GM21447 (cell line): Measurements from ENCODE around the gene ITGA8.

Experiments used
- ATAC-seq: cut with Tn5 transposase; IDR thresholded peaks from one replicate; pipeline ENCODE4 v1.9.1; 2021; ENCODE audit not compliant: unreplicated experiment

Gene ITGA8

GRCh38 chr10:15737656-15738055 lies 17.9 kb upstream of the ITGA8 start:
- no peak for ATAC-seq

- ATAC-seq: no peak
These were observed 16.0 kb upstream of the ITGA8 start for GRCh38 chr10:15735763-15736162.

- no peak for ATAC-seq
These were observed 10.6 kb upstream of the ITGA8 start for GRCh38 chr10:15730341-15730740.

GRCh38 chr10:15729890-15730289 lies 10.2 kb upstream of the ITGA8 start:
- ATAC-seq: no peak

GRCh38 chr10:15726042-15726441 lies 6.3 kb upstream of the ITGA8 start:
- no peak for ATAC-seq

- ATAC-seq: no peak
These were observed 5.9 kb upstream of the ITGA8 start for GRCh38 chr10:15725603-15726002.

- ATAC-seq: no peak
These were observed 5.0 kb upstream of the ITGA8 start for GRCh38 chr10:15724683-15725082.

- no peak for ATAC-seq
These were observed 4.1 kb upstream of the ITGA8 start for GRCh38 chr10:15723803-15724202.

GRCh38 chr10:15720635-15721287 lies 1.0 kb upstream of the ITGA8 start:
- ATAC-seq: no peak

- ATAC-seq: no peak
These were observed 448 bp downstream of the ITGA8 start for GRCh38 chr10:15719049-15719898.

GRCh38 chr10:15718694-15719048 lies 1.1 kb downstream of the ITGA8 start:
- ATAC-seq: no peak

- no peak for ATAC-seq
These were observed 4.0 kb downstream of the ITGA8 start for GRCh38 chr10:15715619-15716227.

- no peak for ATAC-seq
These were observed 4.9 kb downstream of the ITGA8 start for GRCh38 chr10:15714847-15715246.

- ATAC-seq: no peak
These were observed 6.8 kb downstream of the ITGA8 start for GRCh38 chr10:15712883-15713282.

- ATAC-seq: no peak
These were observed 9.3 kb downstream of the ITGA8 start for GRCh38 chr10:15710455-15710854.

- ATAC-seq: no peak
These were observed 14.4 kb downstream of the ITGA8 start for GRCh38 chr10:15705298-15705697.

- ATAC-seq: no peak
These were observed 15.1 kb downstream of the ITGA8 start for GRCh38 chr10:15704581-15704968.

GRCh38 chr10:15703944-15704580 lies 15.7 kb downstream of the ITGA8 start:
- ATAC-seq: no peak

GRCh38 chr10:15703151-15703880 lies 16.4 kb downstream of the ITGA8 start:
- no peak for ATAC-seq

- ATAC-seq: no peak
These were observed 19.5 kb downstream of the ITGA8 start for GRCh38 chr10:15700078-15700674.

GRCh38 chr10:15695852-15696251 lies 23.9 kb downstream of the ITGA8 start:
- no peak for ATAC-seq
